Natural killer cell (primary cell): Measurements from ENCODE around the gene DLGAP4. TPM values are rescaled to one million over a fixed set of nuclear protein-coding genes. Genes with fewer than 3 reads are reported as not detected.

Experiments
- ATAC-seq, 3 donors: fragments of 150-1000 bp in 2 of 3; fragments of 200-7000 bp in 1 of 3; cut with Tn5 transposase; 1 replicate in 1 of 3; 2 replicates in 2 of 3; pipeline ENCODE4 v1.10.0; 2021; ENCODE audit warnings: mild to moderate bottlenecking in 2 of 3, moderate library complexity in 2 of 3
- DNase-seq, 2 donors: peaks; one replicate each; pipeline versions ENCODE4 v3.0.0 to v3.0.0-alpha.2; 2013 to 2021; ENCODE audit warnings: mixed read lengths in 1 of 2
- H3K27ac ChIP-seq: one replicate; pipeline ENCODE4 v1.5.1; 2013; ENCODE audit warnings: mild to moderate bottlenecking, low read length
- H3K27me3 ChIP-seq: one replicate; pipeline ENCODE4 v1.6.1; 2013; ENCODE audit warnings: low read length; ENCODE audit not compliant: control insufficient read depth, insufficient read depth
- H3K36me3 ChIP-seq: one replicate; pipeline ENCODE4 v1.6.1; 2013; ENCODE audit warnings: low read length; ENCODE audit not compliant: control insufficient read depth, insufficient read depth
- H3K4me1 ChIP-seq: one replicate; pipeline ENCODE4 v1.6.1; 2013; ENCODE audit warnings: low read length; ENCODE audit not compliant: control insufficient read depth, insufficient read depth
- H3K4me3 ChIP-seq: one replicate; pipeline ENCODE4 v1.5.1; 2013; ENCODE audit warnings: low read length
- H3K9me3 ChIP-seq: one replicate; pipeline ENCODE4 v1.6.1; 2013; ENCODE audit warnings: low read length; ENCODE audit not compliant: control insufficient read depth, insufficient read depth
- H3K27ac Mint-ChIP-seq, 2 donors: one replicate each; pipeline ENCODE4 v1.8.0; 2022; ENCODE audit warnings: mild to moderate bottlenecking in 2 of 2, mixed read lengths in 2 of 2, moderate library complexity in 1 of 2
- H3K27me3 Mint-ChIP-seq, 2 donors: one replicate each; pipeline ENCODE4 v1.8.0; 2022; ENCODE audit warnings: low read depth in 2 of 2, mixed read lengths in 2 of 2
- H3K36me3 Mint-ChIP-seq: one replicate; pipeline ENCODE4 v1.8.0; 2022; ENCODE audit warnings: mixed read lengths
- H3K4me1 Mint-ChIP-seq, 2 donors: one replicate each; pipeline ENCODE4 v1.8.0; 2022; ENCODE audit warnings: mixed read lengths in 2 of 2
- H3K4me3 Mint-ChIP-seq: one replicate; pipeline ENCODE4 v1.8.0; 2022; ENCODE audit warnings: mild to moderate bottlenecking, moderate library complexity, mixed read lengths
- H3K9me3 Mint-ChIP-seq, 2 donors: one replicate each; pipeline ENCODE4 v1.8.0; 2022; ENCODE audit warnings: mixed read lengths in 2 of 2
- WGBS: methylation state at CpG from one replicate; pipeline ENCODE4 v1.1.7; 2013; ENCODE audit warnings: missing lambda C conversion rate; ENCODE audit not compliant: insufficient coverage; 5-methylcytosine and 5-hydroxymethylcytosine counted together
- intact Hi-C: fragments of 100-400 bp; cut with micrococcal nuclease; formaldehyde crosslinking; loops from one replicate; pipeline ENCODE4 v1.14.2; 2022
- total RNA-seq, 4 donors: library from RNA; stranded (reverse); fragments of 120-200 nt in 1 of 4; gene quantifications; one replicate each; pipeline versions ENCODE4 v1.2.3 to v1.2.4, GENCODE V29; 2013 to 2022
- TF ChIP-seq, protein P1 (sequence below): fragments of 200-600 bp; IDR thresholded peaks from one replicate; pipeline ENCODE4 v1.8.0; 2022; ENCODE audit warnings: antibody characterized with exemption

Gene DLGAP4
- total RNA-seq, 3 donors from 2014 or later (not counting 1 experiment from before 2014, with no cell fraction given): 47.9 to 51.6 (median 51.2) TPM

DNA sequence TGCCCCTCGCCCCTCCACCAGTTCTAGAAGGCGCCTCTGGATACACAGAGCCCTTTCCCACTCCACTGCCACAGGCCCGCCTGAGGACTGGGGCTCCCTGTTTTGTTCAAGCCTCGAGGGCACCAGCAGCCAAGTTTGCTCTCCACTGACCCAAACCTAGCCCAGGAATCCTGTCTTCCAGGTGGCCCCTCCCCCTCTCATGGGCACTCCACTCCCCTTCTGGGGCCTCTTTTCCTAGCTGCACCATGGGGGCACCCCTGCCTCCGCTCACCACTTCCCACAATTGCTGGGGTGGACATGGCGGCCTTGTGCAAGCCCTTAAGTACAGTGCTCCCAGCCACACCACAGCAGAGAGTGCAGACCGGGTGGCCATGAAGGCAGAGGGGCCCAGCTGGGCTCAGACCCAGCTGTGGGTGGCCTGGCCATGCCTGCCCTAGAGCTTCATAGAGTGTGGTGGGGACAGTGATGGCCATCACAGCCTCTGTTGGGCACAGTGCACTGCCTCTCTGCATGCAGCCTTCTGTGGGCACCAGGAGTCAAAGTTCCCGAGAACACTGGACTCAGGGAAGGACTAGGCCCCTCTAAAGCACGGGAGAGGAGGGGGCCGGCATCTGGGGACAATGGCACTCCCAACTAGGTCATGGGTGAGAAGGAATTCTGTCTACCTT is 236.5 kb downstream of the DLGAP4 start:
- no peaks in the 10 kb centered on the region for H3K36me3 ChIP-seq
- no peak overlapping the region for H3K4me3 ChIP-seq
- Mint-ChIP-seq H3K4me1 (peaks cover 0 to 9% of the 10 kb centered on the region in 2 donors), H3K36me3 (no peaks in the 10 kb centered on the region), H3K4me3 (peak overlapping the region; percentile 9), H3K27ac (no peak overlapping the region), H3K27me3 (no peaks in the 10 kb centered on the region), H3K9me3 (no peaks in the 10 kb centered on the region)
- no peaks in the 10 kb centered on the region for H3K27me3 ChIP-seq
- intact Hi-C loops: no loop called here
- peaks cover 14% of the 10 kb centered on the region for H3K4me1 ChIP-seq
- ATAC-seq (no peak), DNase-seq (no peak)
- H3K27ac ChIP-seq: no peak overlapping the region
- TF ChIP-seq, protein P1, sequence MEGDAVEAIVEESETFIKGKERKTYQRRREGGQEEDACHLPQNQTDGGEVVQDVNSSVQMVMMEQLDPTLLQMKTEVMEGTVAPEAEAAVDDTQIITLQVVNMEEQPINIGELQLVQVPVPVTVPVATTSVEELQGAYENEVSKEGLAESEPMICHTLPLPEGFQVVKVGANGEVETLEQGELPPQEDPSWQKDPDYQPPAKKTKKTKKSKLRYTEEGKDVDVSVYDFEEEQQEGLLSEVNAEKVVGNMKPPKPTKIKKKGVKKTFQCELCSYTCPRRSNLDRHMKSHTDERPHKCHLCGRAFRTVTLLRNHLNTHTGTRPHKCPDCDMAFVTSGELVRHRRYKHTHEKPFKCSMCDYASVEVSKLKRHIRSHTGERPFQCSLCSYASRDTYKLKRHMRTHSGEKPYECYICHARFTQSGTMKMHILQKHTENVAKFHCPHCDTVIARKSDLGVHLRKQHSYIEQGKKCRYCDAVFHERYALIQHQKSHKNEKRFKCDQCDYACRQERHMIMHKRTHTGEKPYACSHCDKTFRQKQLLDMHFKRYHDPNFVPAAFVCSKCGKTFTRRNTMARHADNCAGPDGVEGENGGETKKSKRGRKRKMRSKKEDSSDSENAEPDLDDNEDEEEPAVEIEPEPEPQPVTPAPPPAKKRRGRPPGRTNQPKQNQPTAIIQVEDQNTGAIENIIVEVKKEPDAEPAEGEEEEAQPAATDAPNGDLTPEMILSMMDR: no peak
- 96% methylated on average over 10 of the region's 10 CpGs for WGBS
- no peaks in the 10 kb centered on the region for H3K9me3 ChIP-seq

DNA sequence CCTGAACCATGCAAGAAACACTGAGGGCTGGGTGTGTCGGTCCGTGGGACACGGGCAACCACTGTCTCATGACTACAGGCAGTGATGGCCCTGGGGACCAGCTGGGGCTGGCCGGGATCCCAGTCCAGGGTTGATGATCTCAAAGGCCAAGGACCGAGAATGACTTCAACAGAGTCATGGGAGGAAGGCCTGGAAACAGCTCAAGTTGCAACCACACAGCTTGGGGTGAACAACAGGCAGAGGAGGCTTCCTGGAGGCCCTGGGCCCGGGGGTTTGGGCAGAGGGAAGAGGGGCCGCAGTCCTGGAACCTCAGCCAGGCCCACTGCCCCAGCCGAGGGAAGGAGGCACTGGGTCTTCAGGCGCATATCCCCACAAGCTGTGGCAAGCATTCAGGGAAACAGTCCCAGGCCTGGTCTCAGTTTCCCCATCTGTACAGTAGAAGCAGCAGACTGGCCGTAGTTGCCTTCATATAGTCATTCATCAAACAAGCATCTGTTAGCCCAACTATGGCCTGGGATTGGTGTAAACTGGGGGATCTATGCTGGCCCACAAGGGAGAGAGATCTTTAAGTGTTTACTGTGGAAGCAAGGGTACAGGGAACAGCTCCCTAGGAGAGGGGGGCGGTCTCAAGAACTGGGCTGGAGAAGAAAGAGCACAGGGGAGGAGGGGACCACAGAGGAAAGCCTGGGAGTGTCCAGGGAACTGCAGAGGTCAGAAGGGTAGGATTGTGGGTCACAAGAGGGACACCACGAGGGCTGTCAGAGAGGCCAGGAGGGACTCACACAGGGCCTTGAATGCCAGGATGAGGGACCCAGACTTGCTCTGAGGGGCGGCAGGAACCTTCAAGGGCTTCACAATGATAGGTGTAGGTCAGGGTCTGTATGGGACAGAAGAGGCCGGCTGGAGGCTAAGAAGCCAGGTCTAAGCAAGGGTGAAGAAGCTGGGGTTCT is 237.3 kb downstream of the DLGAP4 start:
- Mint-ChIP-seq H3K9me3 (no peaks in the 10 kb centered on the region), H3K4me1 (peaks cover 0 to 9% of the 10 kb centered on the region in 2 donors), H3K27ac (peak overlapping the region in 1 of 2 donors; percentile 30), H3K27me3 (no peaks in the 10 kb centered on the region), H3K4me3 (no peak overlapping the region), H3K36me3 (no peaks in the 10 kb centered on the region)
- ATAC-seq: no peak
- TF ChIP-seq, protein P1: no peak
- H3K4me3 ChIP-seq: no peak overlapping the region
- no peaks in the 10 kb centered on the region for H3K36me3 ChIP-seq
- WGBS: 94% methylated on average over 14 of the region's 14 CpGs
- no peaks in the 10 kb centered on the region for H3K9me3 ChIP-seq
- intact Hi-C loops: no loop called here
- no peaks in the 10 kb centered on the region for H3K27me3 ChIP-seq
- DNase-seq: no peak
- no peak overlapping the region for H3K27ac ChIP-seq
- peaks cover 14% of the 10 kb centered on the region for H3K4me1 ChIP-seq

DNA sequence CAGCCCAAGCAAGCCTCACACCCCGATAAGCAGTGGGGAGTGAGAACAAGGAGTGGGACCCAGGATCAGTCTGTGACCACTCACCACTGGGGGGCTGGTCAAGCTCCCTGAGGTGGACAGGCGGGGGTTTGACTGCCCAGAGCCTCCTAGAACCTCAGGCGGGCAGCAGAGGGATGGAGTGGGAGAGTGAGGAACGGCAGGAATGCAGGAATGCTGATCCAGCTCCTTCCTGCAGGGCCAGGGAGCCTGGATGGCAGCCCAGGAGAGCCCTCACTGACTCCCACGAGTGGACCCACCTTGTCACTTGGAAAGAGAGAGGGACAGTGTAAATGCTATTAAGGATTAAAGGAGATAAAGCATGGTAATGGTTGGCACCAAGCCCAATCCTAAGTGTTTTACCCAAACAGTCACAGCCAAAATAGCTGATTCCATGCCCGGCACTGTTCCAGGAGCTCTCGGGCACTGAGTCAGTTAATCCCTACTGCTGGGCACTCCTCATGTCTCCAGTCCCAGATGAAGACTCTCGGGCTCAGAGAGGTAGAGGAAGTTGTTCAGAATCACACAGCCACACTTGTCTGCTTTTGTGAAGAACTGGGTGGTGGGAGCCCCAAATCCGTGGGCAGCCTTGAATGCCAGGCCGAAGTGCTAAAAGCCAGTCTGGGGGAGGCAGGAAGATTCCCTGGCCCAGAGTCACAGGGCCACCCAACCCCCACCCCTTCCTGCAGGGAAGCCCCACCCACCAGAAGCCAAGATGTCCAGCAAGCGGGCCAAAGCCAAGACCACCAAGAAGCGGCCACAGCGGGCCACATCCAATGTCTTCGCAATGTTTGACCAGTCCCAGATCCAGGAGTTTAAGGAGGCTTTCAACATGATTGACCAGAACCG is 238.2 kb downstream of the DLGAP4 start:
- ATAC-seq: no peak
- no peak overlapping the region for H3K4me3 ChIP-seq
- DNase-seq: no peak
- H3K4me1 ChIP-seq: peaks cover 14% of the 10 kb centered on the region
- 94% methylated on average over 15 of the region's 15 CpGs for WGBS
- no peaks in the 10 kb centered on the region for H3K27me3 ChIP-seq
- Mint-ChIP-seq H3K27ac (no peak overlapping the region), H3K36me3 (no peaks in the 10 kb centered on the region), H3K27me3 (no peaks in the 10 kb centered on the region), H3K9me3 (no peaks in the 10 kb centered on the region), H3K4me1 (peaks cover 0 to 9% of the 10 kb centered on the region in 2 donors), H3K4me3 (no peak overlapping the region)
- intact Hi-C loops: no loop called here
- H3K36me3 ChIP-seq: no peaks in the 10 kb centered on the region
- H3K9me3 ChIP-seq: no peaks in the 10 kb centered on the region
- H3K27ac ChIP-seq: no peak overlapping the region
- TF ChIP-seq, protein P1: no peak
